ENCODE results near the gene MMP28.

DNA sequence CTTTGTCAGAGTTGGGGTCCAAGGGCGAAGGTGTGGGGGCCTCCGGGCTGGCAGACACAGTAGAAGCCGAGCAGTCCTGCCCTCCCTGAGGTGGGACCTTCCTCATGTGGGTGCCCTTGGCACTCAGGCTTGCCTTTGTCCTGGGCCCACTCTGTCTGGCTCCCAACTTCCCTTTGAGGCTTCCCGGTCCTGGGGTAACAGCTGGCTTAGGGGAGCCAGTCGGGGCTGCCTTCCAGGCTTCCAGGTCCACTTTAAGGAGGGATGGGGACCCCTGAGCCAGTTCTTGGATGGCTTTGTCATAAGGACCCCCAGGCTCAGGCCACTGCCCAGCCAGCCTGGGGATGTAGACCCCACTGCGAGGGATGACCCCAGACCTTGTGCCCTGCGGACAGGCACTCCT, 50.2 kb downstream of the MMP28 start:
- TF ChIP-seq POLR2A (IDR thresholded peaks at IDR 0.05), result no peak
- TF ChIP-seq, protein P1, sequence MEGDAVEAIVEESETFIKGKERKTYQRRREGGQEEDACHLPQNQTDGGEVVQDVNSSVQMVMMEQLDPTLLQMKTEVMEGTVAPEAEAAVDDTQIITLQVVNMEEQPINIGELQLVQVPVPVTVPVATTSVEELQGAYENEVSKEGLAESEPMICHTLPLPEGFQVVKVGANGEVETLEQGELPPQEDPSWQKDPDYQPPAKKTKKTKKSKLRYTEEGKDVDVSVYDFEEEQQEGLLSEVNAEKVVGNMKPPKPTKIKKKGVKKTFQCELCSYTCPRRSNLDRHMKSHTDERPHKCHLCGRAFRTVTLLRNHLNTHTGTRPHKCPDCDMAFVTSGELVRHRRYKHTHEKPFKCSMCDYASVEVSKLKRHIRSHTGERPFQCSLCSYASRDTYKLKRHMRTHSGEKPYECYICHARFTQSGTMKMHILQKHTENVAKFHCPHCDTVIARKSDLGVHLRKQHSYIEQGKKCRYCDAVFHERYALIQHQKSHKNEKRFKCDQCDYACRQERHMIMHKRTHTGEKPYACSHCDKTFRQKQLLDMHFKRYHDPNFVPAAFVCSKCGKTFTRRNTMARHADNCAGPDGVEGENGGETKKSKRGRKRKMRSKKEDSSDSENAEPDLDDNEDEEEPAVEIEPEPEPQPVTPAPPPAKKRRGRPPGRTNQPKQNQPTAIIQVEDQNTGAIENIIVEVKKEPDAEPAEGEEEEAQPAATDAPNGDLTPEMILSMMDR (IDR thresholded peaks at IDR 0.05), result no peak

All from breast epithelium (tissue), 3 donors.